ENCODE measurements around the gene KRTAP12-1.

DNA sequence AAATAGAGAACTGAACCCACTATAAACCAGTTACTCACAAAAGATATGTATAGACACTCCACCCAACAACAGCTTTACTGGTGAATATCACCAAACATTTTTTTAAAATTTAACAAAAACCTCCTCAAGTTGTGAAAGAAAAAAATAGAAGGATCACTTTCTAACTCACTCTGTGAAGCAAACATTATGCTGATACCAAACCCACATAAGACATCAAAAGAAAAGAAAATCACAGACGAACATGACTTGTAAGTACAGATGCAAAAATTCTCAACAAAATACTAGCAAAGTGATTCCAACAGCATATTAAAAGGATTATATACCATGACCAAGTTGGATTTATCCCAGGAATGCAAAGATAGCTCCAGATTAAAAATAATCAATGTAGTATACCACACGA, 9.7 kb upstream of the KRTAP12-1 start:
- TF ChIP-seq, protein P1, sequence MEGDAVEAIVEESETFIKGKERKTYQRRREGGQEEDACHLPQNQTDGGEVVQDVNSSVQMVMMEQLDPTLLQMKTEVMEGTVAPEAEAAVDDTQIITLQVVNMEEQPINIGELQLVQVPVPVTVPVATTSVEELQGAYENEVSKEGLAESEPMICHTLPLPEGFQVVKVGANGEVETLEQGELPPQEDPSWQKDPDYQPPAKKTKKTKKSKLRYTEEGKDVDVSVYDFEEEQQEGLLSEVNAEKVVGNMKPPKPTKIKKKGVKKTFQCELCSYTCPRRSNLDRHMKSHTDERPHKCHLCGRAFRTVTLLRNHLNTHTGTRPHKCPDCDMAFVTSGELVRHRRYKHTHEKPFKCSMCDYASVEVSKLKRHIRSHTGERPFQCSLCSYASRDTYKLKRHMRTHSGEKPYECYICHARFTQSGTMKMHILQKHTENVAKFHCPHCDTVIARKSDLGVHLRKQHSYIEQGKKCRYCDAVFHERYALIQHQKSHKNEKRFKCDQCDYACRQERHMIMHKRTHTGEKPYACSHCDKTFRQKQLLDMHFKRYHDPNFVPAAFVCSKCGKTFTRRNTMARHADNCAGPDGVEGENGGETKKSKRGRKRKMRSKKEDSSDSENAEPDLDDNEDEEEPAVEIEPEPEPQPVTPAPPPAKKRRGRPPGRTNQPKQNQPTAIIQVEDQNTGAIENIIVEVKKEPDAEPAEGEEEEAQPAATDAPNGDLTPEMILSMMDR (IDR thresholded peaks at IDR 0.05) = no peak
- no peak for TF ChIP-seq POLR2A (IDR thresholded peaks at IDR 0.05)

Measured in Peyer's patch (tissue), 4 donors.